Measurements from ENCODE around the gene CEP170B. TPM values are rescaled to one million over a fixed set of nuclear protein-coding genes. Genes with fewer than 3 reads are reported as not detected.

CEP170B gene
- total and polyA plus RNA-seq, 2 of the 8 experiments (the other 6 are each of a cell fraction or from before 2014, with no cell fraction given): 9.1 to 33.8 TPM

DNA sequence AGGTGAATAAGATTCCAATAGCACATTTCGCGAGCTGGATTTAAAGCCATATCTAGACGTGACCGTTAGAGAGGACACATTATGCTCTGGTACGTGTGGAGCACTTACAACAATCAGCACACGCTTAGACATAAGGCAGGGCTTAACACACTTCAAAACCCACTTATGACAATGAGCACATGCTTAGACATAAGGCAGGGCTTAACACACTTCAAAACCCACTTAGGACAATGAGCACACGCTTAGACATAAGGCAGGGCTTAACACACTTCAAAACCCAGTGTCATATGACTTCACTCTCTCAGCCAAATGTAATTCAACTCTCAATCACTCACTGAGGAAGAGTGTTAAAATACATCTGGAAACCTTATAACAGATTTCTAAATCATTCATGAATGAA lies 48.4 kb downstream of the CEP170B start (continued):
- TF ChIP-seq, protein P1, sequence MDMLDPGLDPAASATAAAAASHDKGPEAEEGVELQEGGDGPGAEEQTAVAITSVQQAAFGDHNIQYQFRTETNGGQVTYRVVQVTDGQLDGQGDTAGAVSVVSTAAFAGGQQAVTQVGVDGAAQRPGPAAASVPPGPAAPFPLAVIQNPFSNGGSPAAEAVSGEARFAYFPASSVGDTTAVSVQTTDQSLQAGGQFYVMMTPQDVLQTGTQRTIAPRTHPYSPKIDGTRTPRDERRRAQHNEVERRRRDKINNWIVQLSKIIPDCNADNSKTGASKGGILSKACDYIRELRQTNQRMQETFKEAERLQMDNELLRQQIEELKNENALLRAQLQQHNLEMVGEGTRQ (IDR thresholded peaks at IDR 0.05; ENCODE audit: low read length): no peak
- TF ChIP-seq EGR1 (IDR thresholded peaks at IDR 0.05; ENCODE audit: borderline replicate concordance, low read depth, low read length): no peak
- no peak for TF ChIP-seq FOSL1 (IDR thresholded peaks at IDR 0.05; ENCODE audit: insufficient read depth, low read depth, low read length)

All from H1 (cell line).